Testis (tissue), 2 donors: ENCODE results near the gene DLL4.

Source experiments
- CTCF ChIP-seq, 3 experiments: fragments of 450-650 bp in 2 of 3; fragments of 200-600 bp in 1 of 3; sonication (generic) in 1 of 3; IDR thresholded peaks; one replicate each; pipeline ENCODE4 v1.5.1; 2016 to 2019; ENCODE audit warnings: antibody characterized with exemption in 3 of 3, mild to moderate bottlenecking in 2 of 3, moderate library complexity in 1 of 3
- POLR2A ChIP-seq: fragments of 450-650 bp; IDR thresholded peaks from one replicate; pipeline ENCODE4 v1.6.1; 2017; ENCODE audit warnings: antibody characterized with exemption, mild to moderate bottlenecking, moderate library complexity

- no peak for TF ChIP-seq CTCF (IDR thresholded peaks at IDR 0.05)
- no peak for TF ChIP-seq POLR2A
Measured at GRCh38 chr15:40951764-40952163, 22.6 kb downstream of the DLL4 start.
